Body of pancreas (tissue), 4 donors: Measurements from ENCODE around the gene CPXM1. TPM values are rescaled to one million over a fixed set of nuclear protein-coding genes. Genes with fewer than 3 reads are reported as not detected.
"Not testable (repeated sequence)": the region's sequence is repeated elsewhere in the genome, so short reads cannot be mapped to it uniquely, and the experiment has no call there.

ENCODE experiments used
- ATAC-seq: fragments of 150-250 bp; one replicate; pipeline ENCODE4 v1.9.1; 2016
- DNase-seq, 4 donors: peaks; one replicate each; pipeline ENCODE4 v3.0.0-alpha.2; 2019
- H3K27ac ChIP-seq, 4 donors: fragments of 200-600 bp; sonication (generic); 1 replicate in 3 of 4; 2 replicates in 1 of 4; pipeline versions ENCODE4 v1.5.1 to v1.6.1; 2016 to 2019; ENCODE audit warnings: mild to moderate bottlenecking in 1 of 4, mixed read lengths in 1 of 4, moderate library complexity in 1 of 4
- H3K27me3 ChIP-seq, 2 donors: fragments of 200-600 bp; sonication (generic); one replicate each; pipeline ENCODE4 v1.6.0; 2016; ENCODE audit warnings: mild to moderate bottlenecking in 1 of 2
- H3K36me3 ChIP-seq, 2 donors: fragments of 200-600 bp; sonication (generic); replicated peaks in 1 of 2; 2 replicates each; pipeline ENCODE4 v1.5.1; 2016; ENCODE audit warnings: low read depth in 2 of 2; ENCODE audit not compliant: insufficient read depth in 1 of 2
- H3K4me1 ChIP-seq: fragments of 200-600 bp; sonication (generic); one replicate; pipeline ENCODE4 v1.6.0; 2016
- H3K4me3 ChIP-seq, 2 donors: fragments of 200-600 bp; sonication (generic); 1 replicate in 1 of 2; 2 replicates in 1 of 2; pipeline ENCODE4 v1.5.1; 2016 to 2019
- H3K9me3 ChIP-seq, 3 donors: fragments of 200-600 bp; sonication (generic); 1 replicate in 2 of 3; 2 replicates in 1 of 3; pipeline ENCODE4 v1.5.1; 2016
- POLR2A ChIP-seq, 3 donors: fragments of 450-650 bp; IDR thresholded peaks; one replicate each; pipeline ENCODE4 v1.6.1; 2016; ENCODE audit warnings: antibody characterized with exemption in 3 of 3, mild to moderate bottlenecking in 2 of 3
- WGBS, 2 donors: methylation state at CpG; one replicate each; pipeline ENCODE4 v1.1.5; 2017; 5-methylcytosine and 5-hydroxymethylcytosine counted together
- intact Hi-C: fragments of 100-400 bp; cut with DNase I; formaldehyde crosslinking; loops from one replicate; pipeline ENCODE4 v1.15.1; 2023
- total RNA-seq, 2 donors: library from RNA; depleted of rRNA; stranded (reverse); fragments of >200 nt; gene quantifications; one replicate each; pipeline ENCODE4 v1.1.0, GENCODE V29; 2016
- TF ChIP-seq, protein P1 (sequence below), 7 experiments: fragments of 450-650 bp in 4 of 7; fragments of 200-600 bp in 3 of 7; sonication (generic) in 3 of 7; IDR thresholded peaks; one replicate each; pipeline ENCODE4 v1.5.1; 2016 to 2019; ENCODE audit warnings: antibody characterized with exemption in 7 of 7

CPXM1 gene
- total RNA-seq, 2 donors from 2014 or later, result 2.3 to 4.9 TPM

DNA sequence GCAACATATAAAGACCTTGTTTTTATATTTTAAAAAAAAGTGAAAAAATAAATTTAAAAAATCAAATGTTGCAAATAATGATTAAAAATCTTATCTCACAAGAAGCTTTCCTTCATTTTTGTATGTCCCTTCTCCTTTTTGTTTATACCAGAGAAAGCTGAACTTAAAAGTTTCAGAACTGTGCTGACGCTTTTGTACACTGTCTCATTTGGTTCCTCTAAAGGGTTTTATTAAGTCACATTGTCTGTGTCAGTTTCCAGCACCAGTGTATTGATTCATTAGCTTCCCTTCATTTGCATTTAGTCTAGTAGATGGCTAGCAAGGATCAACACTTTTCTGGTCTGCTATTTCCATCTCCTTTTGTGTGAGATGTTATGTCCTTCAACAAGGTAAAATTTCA, 33.3 kb upstream of the CPXM1 start:
- TF ChIP-seq, protein P1, sequence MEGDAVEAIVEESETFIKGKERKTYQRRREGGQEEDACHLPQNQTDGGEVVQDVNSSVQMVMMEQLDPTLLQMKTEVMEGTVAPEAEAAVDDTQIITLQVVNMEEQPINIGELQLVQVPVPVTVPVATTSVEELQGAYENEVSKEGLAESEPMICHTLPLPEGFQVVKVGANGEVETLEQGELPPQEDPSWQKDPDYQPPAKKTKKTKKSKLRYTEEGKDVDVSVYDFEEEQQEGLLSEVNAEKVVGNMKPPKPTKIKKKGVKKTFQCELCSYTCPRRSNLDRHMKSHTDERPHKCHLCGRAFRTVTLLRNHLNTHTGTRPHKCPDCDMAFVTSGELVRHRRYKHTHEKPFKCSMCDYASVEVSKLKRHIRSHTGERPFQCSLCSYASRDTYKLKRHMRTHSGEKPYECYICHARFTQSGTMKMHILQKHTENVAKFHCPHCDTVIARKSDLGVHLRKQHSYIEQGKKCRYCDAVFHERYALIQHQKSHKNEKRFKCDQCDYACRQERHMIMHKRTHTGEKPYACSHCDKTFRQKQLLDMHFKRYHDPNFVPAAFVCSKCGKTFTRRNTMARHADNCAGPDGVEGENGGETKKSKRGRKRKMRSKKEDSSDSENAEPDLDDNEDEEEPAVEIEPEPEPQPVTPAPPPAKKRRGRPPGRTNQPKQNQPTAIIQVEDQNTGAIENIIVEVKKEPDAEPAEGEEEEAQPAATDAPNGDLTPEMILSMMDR (IDR thresholded peaks at IDR 0.05), result no peak
- TF ChIP-seq POLR2A (IDR thresholded peaks at IDR 0.05), result no peak
- DNase-seq (no peak), ATAC-seq (no peak)
- no peaks in the 10 kb centered on the region for H3K36me3 ChIP-seq
- no peaks in the 10 kb centered on the region for H3K9me3 ChIP-seq
- no peaks in the 10 kb centered on the region for H3K27me3 ChIP-seq
- H3K4me1 ChIP-seq, result no peaks in the 10 kb centered on the region
- intact Hi-C loops, result loop anchor here (10.0 kb wide), 1 partner anchor 359 kb away; the partner anchor contains the start of gene SNRPB
- no peak overlapping the region for H3K27ac ChIP-seq
- no peak overlapping the region for H3K4me3 ChIP-seq
- WGBS, 2 donors, result 58 to 61% methylated on average over 1 of the region's 1 CpG

DNA sequence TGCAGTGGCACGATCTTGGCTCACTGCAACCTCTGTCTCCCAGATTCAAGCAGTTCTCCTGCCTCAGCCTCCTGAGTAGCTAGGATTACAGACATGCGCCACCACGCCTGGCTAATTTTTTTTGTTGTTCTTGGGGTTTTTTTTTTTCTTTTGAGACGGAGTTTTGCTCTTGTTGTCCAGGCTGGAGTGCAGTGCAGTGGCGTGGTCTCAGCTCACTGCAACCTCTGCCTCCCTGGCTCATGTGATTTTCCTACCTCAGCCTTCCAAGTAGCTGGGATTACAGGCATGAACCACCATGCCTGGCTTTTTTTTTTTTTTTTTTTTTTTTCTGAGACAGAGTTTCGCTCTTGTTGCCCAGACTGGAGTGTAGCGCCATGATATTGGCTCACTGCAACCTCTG, 30.8 kb upstream of the CPXM1 start:
- H3K27me3 ChIP-seq, H3K9me3 ChIP-seq, ATAC-seq, H3K36me3 ChIP-seq, H3K27ac ChIP-seq, H3K4me3 ChIP-seq, H3K4me1 ChIP-seq, DNase-seq: not testable (repeated sequence)
- WGBS, 2 donors, result 76% methylated on average over 7 of the region's 7 CpGs
- intact Hi-C loops, result loop anchor here (10.0 kb wide), 1 partner anchor 356 kb away; the partner anchor contains the start of gene SNRPB

- DNase-seq (no peak), ATAC-seq (no peak)
- Histone ChIP-seq H3K9me3 (no peaks in the 10 kb centered on the region), H3K27ac (no peak overlapping the region), H3K36me3 (no peaks in the 10 kb centered on the region), H3K4me1 (no peaks in the 10 kb centered on the region), H3K27me3 (no peaks in the 10 kb centered on the region), H3K4me3 (no peak overlapping the region)
- TF ChIP-seq POLR2A (IDR thresholded peaks at IDR 0.05), result no peak
- TF ChIP-seq, protein P1 (IDR thresholded peaks at IDR 0.05), result no peak
- 58 to 63% methylated on average over 6 of the region's 6 CpGs for WGBS, 2 donors
- intact Hi-C loops, result no loop called here
These were observed 28.9 kb upstream of the CPXM1 start for GRCh38 chr20:2829376-2829775.

DNA sequence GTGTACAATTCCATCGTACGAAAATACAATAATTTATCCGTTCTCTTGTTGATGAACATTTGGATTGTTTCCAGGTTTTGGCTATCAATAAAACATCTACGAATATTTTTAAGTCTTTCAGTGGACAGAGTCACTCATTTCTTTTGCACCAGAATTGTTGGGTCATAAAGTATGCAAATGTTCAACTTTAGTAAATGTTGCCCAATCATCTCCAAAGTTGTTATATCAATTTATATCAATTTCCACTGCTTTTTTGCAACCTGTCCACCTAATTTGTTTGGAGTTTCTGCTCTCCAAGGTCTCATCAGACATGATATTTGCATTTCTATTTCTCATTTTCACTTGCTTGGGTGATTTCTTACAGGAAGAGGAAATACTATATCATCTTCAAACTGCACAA, 26.2 kb upstream of the CPXM1 start:
- Histone ChIP-seq H3K27ac (no peak overlapping the region), H3K4me1 (no peaks in the 10 kb centered on the region), H3K9me3 (no peaks in the 10 kb centered on the region), H3K4me3 (no peak overlapping the region), H3K27me3 (no peaks in the 10 kb centered on the region), H3K36me3 (no peaks in the 10 kb centered on the region)
- DNase-seq (no peak), ATAC-seq (no peak)
- no peak for TF ChIP-seq POLR2A (IDR thresholded peaks at IDR 0.05)
- TF ChIP-seq, protein P1 (IDR thresholded peaks at IDR 0.05), result no peak
- intact Hi-C loops, result no loop called here
- WGBS, 2 donors, result 65 to 72% methylated on average over 4 of the region's 4 CpGs

DNA sequence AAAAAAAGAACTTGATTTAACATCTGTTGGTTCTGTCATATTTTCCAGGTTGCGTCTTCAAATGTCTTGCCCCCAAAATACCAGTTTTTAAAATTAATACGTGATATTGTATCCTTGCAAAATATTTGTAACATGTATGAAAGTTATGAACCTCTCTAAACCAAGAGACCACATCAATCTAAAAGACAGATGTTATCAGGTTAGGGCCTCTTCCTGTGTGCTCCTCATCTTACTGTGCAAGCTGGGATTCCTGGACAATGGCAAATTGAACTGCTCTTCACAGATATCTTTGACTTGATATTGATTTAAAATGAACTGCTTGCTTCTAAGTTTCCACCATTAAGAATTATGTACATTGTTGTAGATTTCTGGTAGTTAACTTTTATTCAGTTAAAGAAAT, 25.3 kb upstream of the CPXM1 start:
- Histone ChIP-seq H3K27ac (no peak overlapping the region), H3K27me3 (peaks cover 0 to 4% of the 10 kb centered on the region in 2 donors), H3K36me3 (no peaks in the 10 kb centered on the region), H3K9me3 (no peaks in the 10 kb centered on the region), H3K4me1 (peaks cover 4% of the 10 kb centered on the region), H3K4me3 (no peak overlapping the region)
- ATAC-seq, result no peak
- no peak for TF ChIP-seq POLR2A (IDR thresholded peaks at IDR 0.05)
- TF ChIP-seq, protein P1 (IDR thresholded peaks at IDR 0.05), result no peak
- no peak for DNase-seq
- 70 to 89% methylated on average over 2 of the region's 2 CpGs for WGBS, 2 donors
- intact Hi-C loops, result no loop called here
